K562 (cell line): Measurements from ENCODE around the gene TMC6.

Experiments used
- ATF7 ChIP-seq: fragments of 450-650 bp; IDR thresholded peaks from 2 replicates; pipeline ENCODE4 v1.7.1; 2014; ENCODE audit warnings: mild to moderate bottlenecking, moderate library complexity
- CHD7 ChIP-seq: fragments of 200-600 bp; sonication (generic); IDR thresholded peaks from one replicate; pipeline ENCODE4 v1.6.1; 2012; ENCODE audit warnings: mild to moderate bottlenecking, low read depth, low read length, inconsistent platforms
- CTCF ChIP-seq, 3 experiments: IDR thresholded peaks in 2 of 3; conservative IDR thresholded peaks in 1 of 3; 2 replicates each; pipeline ENCODE4 v1.5.1; 2011 to 2012; ENCODE audit warnings: low read length in 3 of 3, mild to moderate bottlenecking in 3 of 3, control low read depth in 2 of 3, improper control_type of control experiment in 1 of 3, inconsistent platforms in 1 of 3, low read depth in 1 of 3, mixed read lengths in 1 of 3, moderate library complexity in 1 of 3; ENCODE audit not compliant: insufficient read depth in 2 of 3
- EP300 ChIP-seq: IDR thresholded peaks from 2 replicates; pipeline ENCODE4 v1.6.1; 2012; ENCODE audit warnings: low read length, improper control_type of control experiment
- FOSL1 ChIP-seq: fragments of 200-800 bp; sonication (Bioruptor generic); conservative IDR thresholded peaks from 2 replicates; pipeline ENCODE4 v1.6.1; 2016; ENCODE audit warnings: missing genetic modification characterization, missing compliant biosample characterization
- HMBOX1 ChIP-seq: sonication (generic); IDR thresholded peaks from 2 replicates; pipeline ENCODE4 v1.6.1; 2016
- XRCC5 ChIP-seq: fragments of 200-400 bp; formaldehyde crosslinking; IDR thresholded peaks from 2 replicates; pipeline ENCODE4 v1.6.1; 2017; ENCODE audit warnings: low read depth, mild to moderate bottlenecking, low read length
- ZNF140 ChIP-seq: fragments of 250-450 bp; sonication (Bioruptor Pico); IDR thresholded peaks from 2 replicates; pipeline ENCODE4 v1.8.0; 2021; ENCODE audit warnings: moderate library complexity, mild to moderate bottlenecking, inconsistent platforms
- ZNF217 ChIP-seq: sonication (generic); formaldehyde crosslinking; IDR thresholded peaks from 2 replicates; pipeline ENCODE4 v1.8.0; 2022; ENCODE audit warnings: mild to moderate bottlenecking, missing genetic modification reagents

GRCh38 chr17:78096093-78096492 is 32.5 kb downstream of the TMC6 start:
- TF ChIP-seq EP300 (no peak), ATF7 (no peak), XRCC5 (no peak), ZNF217 (CRISPR knock-in tag) (no peak), CTCF (IDR thresholded peaks at IDR 0.05 in 2 of 3, conservative IDR thresholded peaks at IDR 0.05 in 1 of 3; ENCODE audit: insufficient read depth in 2 of 3, low read depth in 1 of 3, low read length in 3 of 3) (no peak), CHD7 (no peak), ZNF140 (CRISPR knock-in tag) (no peak), HMBOX1 (no peak), FOSL1 (tag) (no peak)
